Measurements from ENCODE around the gene PEX10.

PEX10 gene

DNA sequence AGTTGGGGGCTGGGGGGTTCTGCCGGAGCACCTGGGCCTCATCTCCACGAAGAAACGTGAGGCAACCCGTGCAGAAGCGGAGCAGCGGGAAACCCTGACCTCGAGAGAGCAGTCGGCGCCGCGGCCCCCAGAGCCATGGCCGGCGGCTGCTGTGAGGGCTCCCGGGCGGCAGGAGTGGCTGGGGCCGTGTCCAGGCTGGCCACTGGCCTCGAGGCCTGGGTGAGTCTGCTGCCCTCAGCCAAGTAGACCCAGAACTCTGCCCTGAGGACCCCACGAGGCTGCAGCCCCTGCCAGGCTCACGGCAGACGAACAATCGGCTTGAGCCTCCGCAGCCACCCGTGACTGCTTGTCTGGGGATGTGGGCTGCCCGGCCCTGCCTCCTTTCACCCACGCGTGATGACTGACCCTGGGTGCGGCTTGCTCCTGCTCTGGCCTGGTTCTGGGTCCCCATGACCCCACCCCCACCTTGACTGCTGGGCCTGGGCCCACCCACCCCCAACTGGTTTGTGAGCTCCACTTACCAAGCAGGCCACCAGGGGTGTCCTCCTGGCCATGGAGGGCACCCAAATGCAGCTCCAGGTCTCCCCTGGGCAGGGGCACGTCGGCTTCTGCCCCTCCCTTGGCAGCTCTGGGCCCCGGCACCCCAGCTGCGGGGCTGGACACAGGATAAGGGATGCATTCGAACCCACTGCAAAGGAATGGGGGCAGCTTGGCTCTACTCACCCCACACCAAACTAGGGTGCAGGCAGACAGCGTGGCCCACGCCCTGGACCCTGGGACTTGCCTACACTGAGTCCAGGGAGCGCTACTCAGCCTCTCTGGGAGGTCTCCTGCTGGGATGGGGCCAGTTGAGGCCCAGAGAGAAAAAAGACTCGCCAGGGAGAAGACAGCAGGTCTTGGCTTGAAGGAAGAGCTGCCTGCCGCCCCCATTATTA is 55.2 kb downstream of the PEX10 start:
- H3K27ac ChIP-seq = no peak overlapping the region
- no peak for DNase-seq (ENCODE audit: low read depth, low spot score)

GRCh38 chr1:2356401-2356800 is 56.0 kb downstream of the PEX10 start:
- no peak for DNase-seq (ENCODE audit: low read depth, low spot score)
- H3K27ac ChIP-seq = no peak overlapping the region

DNA sequence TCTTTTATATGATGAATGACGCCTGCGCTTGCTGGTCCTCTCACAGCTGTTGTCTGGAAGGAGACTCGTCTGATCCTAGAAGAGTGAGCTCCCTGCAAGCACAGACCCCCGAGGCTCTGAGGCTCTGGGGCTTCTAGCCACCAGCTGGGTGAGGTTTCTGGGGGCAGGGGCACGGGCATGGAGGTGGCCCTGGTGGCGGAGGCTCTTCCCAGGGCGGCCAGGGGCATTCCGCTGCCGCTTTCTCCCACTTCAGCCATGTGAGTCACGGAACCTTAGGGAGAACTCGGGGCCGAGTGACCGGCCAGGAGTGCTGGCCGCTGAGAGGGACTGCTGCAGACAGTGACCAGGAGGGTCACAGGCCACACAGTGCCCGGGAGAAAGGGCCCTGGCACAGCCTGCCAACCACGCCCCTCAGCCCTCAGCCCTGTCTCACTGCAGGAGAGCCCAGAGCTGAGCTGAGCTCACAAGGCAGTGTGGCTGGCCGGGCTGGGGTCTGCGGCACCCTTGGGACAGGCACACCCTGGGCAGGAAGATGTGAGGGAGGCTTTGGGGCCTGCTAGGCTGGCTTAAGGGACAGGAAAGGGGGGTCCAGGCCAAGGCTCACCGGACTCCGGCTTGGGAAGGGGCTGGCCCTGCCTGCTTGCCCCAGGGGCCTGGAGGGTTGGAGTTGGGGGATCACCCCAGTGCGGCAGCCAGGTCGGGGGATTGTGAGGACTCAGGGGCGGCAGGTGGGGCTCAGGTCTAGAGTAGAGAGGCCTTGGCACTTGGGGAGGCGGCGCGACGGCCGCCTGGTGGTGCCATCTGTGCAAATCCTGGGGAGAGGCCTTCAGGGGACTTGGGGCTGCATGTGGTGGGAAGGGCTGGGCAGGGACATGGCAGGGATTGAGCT is 56.7 kb downstream of the PEX10 start:
- H3K27ac ChIP-seq = no peak overlapping the region

GRCh38 chr1:2354511-2355372 is 57.6 kb downstream of the PEX10 start:
- no peak overlapping the region for H3K27ac ChIP-seq
- DNase-seq (ENCODE audit: low read depth, low spot score) = no peak

More for the DNA sequence above, 56.7 kb downstream of the PEX10 start:
- DNase-seq (ENCODE audit: low read depth, low spot score) = no peak
